Astrocyte (in vitro differentiated cells and primary cell): ENCODE measurements around the gene MORN1. TPM values are rescaled to one million over a fixed set of nuclear protein-coding genes. Genes with fewer than 3 reads are reported as not detected.

Experiments
- DNase-seq: peaks from one replicate; pipeline ENCODE4 v3.0.0-alpha.2; 2010; ENCODE audit warnings: low read depth
- FAIRE-seq: peaks from 2 replicates; lab custom pipeline; 2011; peaks lifted over from hg19 to GRCh38; lab: Jason Lieb, UNC
- H2AFZ ChIP-seq: 2 replicates; pipeline ENCODE4 v1.6.0; 2012; ENCODE audit warnings: low read depth, low read length, inconsistent platforms
- H3K27ac ChIP-seq: 2 replicates; pipeline ENCODE4 v1.5.1; 2011; ENCODE audit warnings: low read depth, low read length, inconsistent platforms
- H3K27me3 ChIP-seq: 2 replicates; pipeline ENCODE4 v1.6.0; 2011; ENCODE audit warnings: low read length, inconsistent platforms; ENCODE audit not compliant: insufficient read depth
- H3K36me3 ChIP-seq: 2 replicates; pipeline ENCODE4 v1.5.1; 2011; ENCODE audit warnings: low read length, inconsistent platforms; ENCODE audit not compliant: insufficient read depth
- H3K4me1 ChIP-seq: 2 replicates; pipeline ENCODE4 v1.5.1; 2011; ENCODE audit warnings: low read length, inconsistent platforms; ENCODE audit not compliant: insufficient read depth
- H3K4me2 ChIP-seq: 2 replicates; pipeline ENCODE4 v1.6.0; 2012; ENCODE audit warnings: low read length, inconsistent platforms
- H3K4me3 ChIP-seq: 2 replicates; pipeline ENCODE4 v1.5.1; 2011; ENCODE audit warnings: low read depth, mild to moderate bottlenecking, low read length, inconsistent platforms; ENCODE audit not compliant: insufficient read depth
- H3K79me2 ChIP-seq: 2 replicates; pipeline ENCODE4 v1.6.0; 2012; ENCODE audit warnings: mild to moderate bottlenecking, low read length, inconsistent platforms; ENCODE audit not compliant: insufficient read depth
- H3K9ac ChIP-seq: 2 replicates; pipeline ENCODE4 v1.6.0; 2012; ENCODE audit warnings: mild to moderate bottlenecking, low read length, inconsistent platforms
- H3K9me3 ChIP-seq: 2 replicates; pipeline ENCODE4 v1.5.1; 2012; ENCODE audit warnings: low read depth, mild to moderate bottlenecking, low read length, inconsistent platforms; ENCODE audit not compliant: insufficient read depth
- H4K20me1 ChIP-seq: 2 replicates; pipeline ENCODE4 v1.6.0; 2012; ENCODE audit warnings: low read length, inconsistent platforms; ENCODE audit not compliant: insufficient read depth
- H3K27ac Mint-ChIP-seq: one replicate; pipeline ENCODE4 v1.8.0; 2021; ENCODE audit warnings: mild to moderate bottlenecking, mixed read lengths; ENCODE audit not compliant: unreplicated experiment
- H3K27me3 Mint-ChIP-seq: one replicate; pipeline ENCODE4 v1.8.0; 2021; ENCODE audit warnings: low read depth, mixed read lengths; ENCODE audit not compliant: unreplicated experiment
- H3K36me3 Mint-ChIP-seq: one replicate; pipeline ENCODE4 v1.8.0; 2021; ENCODE audit warnings: low read depth, mixed read lengths; ENCODE audit not compliant: unreplicated experiment
- H3K4me1 Mint-ChIP-seq: one replicate; pipeline ENCODE4 v1.8.0; 2021; ENCODE audit warnings: low read depth, mixed read lengths; ENCODE audit not compliant: unreplicated experiment
- H3K4me3 Mint-ChIP-seq: one replicate; pipeline ENCODE4 v1.8.0; 2021; ENCODE audit warnings: mild to moderate bottlenecking, moderate library complexity, mixed read lengths; ENCODE audit not compliant: unreplicated experiment
- H3K9me3 Mint-ChIP-seq: one replicate; pipeline ENCODE4 v1.8.0; 2021; ENCODE audit warnings: mild to moderate bottlenecking, mixed read lengths; ENCODE audit not compliant: unreplicated experiment
- EZH2 ChIP-seq: IDR thresholded peaks from 2 replicates; pipeline ENCODE4 v1.6.1; 2012; ENCODE audit warnings: mild to moderate bottlenecking, low read length, inconsistent platforms; ENCODE audit not compliant: insufficient read depth
- total RNA-seq: library from RNA; stranded (reverse); gene quantifications from 2 replicates; pipeline ENCODE4 v1.2.1, GENCODE V29; 2021
- TF ChIP-seq, protein P1 (sequence below): IDR thresholded peaks from 2 replicates; pipeline ENCODE4 v1.5.1; 2011; ENCODE audit warnings: low read depth, mild to moderate bottlenecking, inconsistent platforms, low read length, moderate library complexity; ENCODE audit not compliant: insufficient read depth

The MORN1 gene
- total RNA-seq, 1 donor from 2014 or later = 9.2 TPM

GRCh38 chr1:2431518-2431917, 40.2 kb upstream of the MORN1 start:
- Histone ChIP-seq H4K20me1 (no peaks in the 10 kb centered on the region), H3K4me3 (no peak overlapping the region), H2AFZ (no peak overlapping the region), H3K27me3 (peaks cover 16% of the 10 kb centered on the region), H3K9ac (no peak overlapping the region), H3K4me2 (no peak overlapping the region), H3K27ac (no peak overlapping the region), H3K79me2 (no peaks in the 10 kb centered on the region), H3K9me3 (no peaks in the 10 kb centered on the region), H3K4me1 (no peaks in the 10 kb centered on the region), H3K36me3 (no peaks in the 10 kb centered on the region)
- Mint-ChIP-seq H3K9me3 (peaks cover 4% of the 10 kb centered on the region), H3K27ac (no peak overlapping the region), H3K36me3 (no peaks in the 10 kb centered on the region), H3K27me3 (peaks cover 18% of the 10 kb centered on the region), H3K4me1 (no peaks in the 10 kb centered on the region), H3K4me3 (no peak overlapping the region)
- FAIRE-seq (no peak), DNase-seq (no peak)
- TF ChIP-seq, protein P1, sequence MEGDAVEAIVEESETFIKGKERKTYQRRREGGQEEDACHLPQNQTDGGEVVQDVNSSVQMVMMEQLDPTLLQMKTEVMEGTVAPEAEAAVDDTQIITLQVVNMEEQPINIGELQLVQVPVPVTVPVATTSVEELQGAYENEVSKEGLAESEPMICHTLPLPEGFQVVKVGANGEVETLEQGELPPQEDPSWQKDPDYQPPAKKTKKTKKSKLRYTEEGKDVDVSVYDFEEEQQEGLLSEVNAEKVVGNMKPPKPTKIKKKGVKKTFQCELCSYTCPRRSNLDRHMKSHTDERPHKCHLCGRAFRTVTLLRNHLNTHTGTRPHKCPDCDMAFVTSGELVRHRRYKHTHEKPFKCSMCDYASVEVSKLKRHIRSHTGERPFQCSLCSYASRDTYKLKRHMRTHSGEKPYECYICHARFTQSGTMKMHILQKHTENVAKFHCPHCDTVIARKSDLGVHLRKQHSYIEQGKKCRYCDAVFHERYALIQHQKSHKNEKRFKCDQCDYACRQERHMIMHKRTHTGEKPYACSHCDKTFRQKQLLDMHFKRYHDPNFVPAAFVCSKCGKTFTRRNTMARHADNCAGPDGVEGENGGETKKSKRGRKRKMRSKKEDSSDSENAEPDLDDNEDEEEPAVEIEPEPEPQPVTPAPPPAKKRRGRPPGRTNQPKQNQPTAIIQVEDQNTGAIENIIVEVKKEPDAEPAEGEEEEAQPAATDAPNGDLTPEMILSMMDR = no peak
- TF ChIP-seq EZH2 = no peak

DNA sequence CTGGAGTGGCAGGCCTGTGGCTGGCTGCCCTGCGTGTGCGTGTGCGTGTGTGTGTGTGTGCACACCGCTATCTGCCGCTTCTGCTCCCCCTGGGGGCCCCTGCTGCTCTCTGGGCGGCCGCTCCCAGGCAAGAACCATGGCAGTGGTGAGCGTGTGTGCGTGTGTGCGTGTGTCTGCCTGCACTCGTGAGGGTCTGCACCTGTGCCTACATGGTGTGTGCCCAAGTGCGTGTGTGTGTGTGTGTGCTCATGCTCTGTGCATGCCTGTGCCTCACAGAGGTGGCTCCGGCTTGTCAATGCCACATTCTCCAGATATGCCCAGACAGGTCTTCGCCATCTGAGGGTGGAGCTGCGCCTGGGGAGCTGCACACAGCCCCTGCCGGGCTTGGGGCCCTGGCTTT, 39.7 kb upstream of the MORN1 start:
- Mint-ChIP-seq H3K9me3 (peaks cover 4% of the 10 kb centered on the region), H3K4me1 (no peaks in the 10 kb centered on the region), H3K4me3 (no peak overlapping the region), H3K36me3 (no peaks in the 10 kb centered on the region), H3K27me3 (peaks cover 20% of the 10 kb centered on the region), H3K27ac (no peak overlapping the region)
- Histone ChIP-seq H3K4me1 (no peaks in the 10 kb centered on the region), H3K9ac (no peak overlapping the region), H3K4me3 (no peak overlapping the region), H3K4me2 (no peak overlapping the region), H3K79me2 (no peaks in the 10 kb centered on the region), H2AFZ (no peak overlapping the region), H3K27ac (no peak overlapping the region), H4K20me1 (no peaks in the 10 kb centered on the region), H3K27me3 (peaks cover 17% of the 10 kb centered on the region), H3K36me3 (no peaks in the 10 kb centered on the region), H3K9me3 (no peaks in the 10 kb centered on the region)
- TF ChIP-seq EZH2 = no peak
- TF ChIP-seq, protein P1 = no peak
- DNase-seq (no peak), FAIRE-seq (no peak)

- Histone ChIP-seq H3K4me2 (no peak overlapping the region), H2AFZ (no peak overlapping the region), H3K79me2 (no peaks in the 10 kb centered on the region), H4K20me1 (no peaks in the 10 kb centered on the region), H3K27ac (no peak overlapping the region), H3K4me3 (no peak overlapping the region), H3K36me3 (no peaks in the 10 kb centered on the region), H3K27me3 (peaks cover 17% of the 10 kb centered on the region), H3K9ac (no peak overlapping the region), H3K4me1 (no peaks in the 10 kb centered on the region), H3K9me3 (no peaks in the 10 kb centered on the region)
- FAIRE-seq (no peak), DNase-seq (no peak)
- H3K4me1 Mint-ChIP-seq = no peaks in the 10 kb centered on the region
- no peak overlapping the region for H3K27ac Mint-ChIP-seq
- H3K27me3 Mint-ChIP-seq = peaks cover 25% of the 10 kb centered on the region
- H3K4me3 Mint-ChIP-seq = no peak overlapping the region
- H3K36me3 Mint-ChIP-seq = no peaks in the 10 kb centered on the region
- H3K9me3 Mint-ChIP-seq = peaks cover 4% of the 10 kb centered on the region
- TF ChIP-seq EZH2 = no peak
- TF ChIP-seq, protein P1 = no peak
These were observed 39.2 kb upstream of the MORN1 start for GRCh38 chr1:2430592-2430973.
